Measurements from ENCODE around the gene ITPKB. TPM values are rescaled to one million over a fixed set of nuclear protein-coding genes. Genes with fewer than 3 reads are reported as not detected.
A peak's percentile ranks its signal among the peaks of the same experiment; 100 is the strongest.
"Not testable (repeated sequence)": the region's sequence is repeated elsewhere in the genome, so short reads cannot be mapped to it uniquely, and the experiment has no call there.

The ITPKB gene
- total RNA-seq, 1 donor from 2014 or later, result 24.8 TPM

- intact Hi-C loops (cut with DNase I), result loop anchor here (5.0 kb wide), 2 partner anchors 74 to 104 kb away; no protein-coding TSS in a partner anchor
- no peak for ATAC-seq
Observed at GRCh38 chr1:226736001-226736907, 2.8 kb downstream of the ITPKB start.

DNA sequence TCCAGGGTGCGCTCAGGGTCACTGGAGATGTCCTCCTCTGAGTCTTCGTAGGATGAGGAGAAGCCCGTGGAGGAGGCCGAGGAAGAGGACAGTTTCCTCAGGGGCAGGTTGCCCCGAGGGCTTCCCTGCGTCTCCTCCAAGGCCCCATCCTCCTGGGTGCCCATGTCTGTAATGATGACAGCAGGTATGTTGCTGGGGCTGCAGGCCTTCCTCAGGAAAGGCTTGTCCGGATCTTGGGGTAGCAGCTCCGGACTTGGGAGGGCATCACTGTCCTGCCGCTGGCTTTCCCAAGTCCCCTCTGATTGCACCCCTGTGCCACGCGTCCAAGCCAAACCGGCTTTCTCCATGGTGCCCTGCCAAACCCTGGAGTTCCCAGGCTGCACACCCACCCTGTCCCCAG, 3.5 kb downstream of the ITPKB start:
- intact Hi-C loops (cut with DNase I), result loop anchor here (2.0 to 5.0 kb wide), 3 partner anchors 33 to 103 kb away; no protein-coding TSS in a partner anchor
- ATAC-seq, result no peak

More at GRCh38 chr1:226736001-226736907, 2.8 kb downstream of the ITPKB start:
- peak; percentile 78 for DNase-seq (ENCODE audit: missing footprints)

GRCh38 chr1:226734611-226735153, 4.4 kb downstream of the ITPKB start:
- intact Hi-C loops (cut with DNase I), result loop anchor here (2.0 to 5.0 kb wide), 3 partner anchors 32 to 102 kb away; no protein-coding TSS in a partner anchor
- DNase-seq (ENCODE audit: missing footprints), result no peak
- no peak for ATAC-seq

More for the DNA sequence above, 3.5 kb downstream of the ITPKB start:
- DNase-seq (ENCODE audit: missing footprints), result no peak

GRCh38 chr1:226733876-226734275, 5.2 kb downstream of the ITPKB start:
- DNase-seq (ENCODE audit: missing footprints) (no peak), ATAC-seq (no peak)
- intact Hi-C loops (cut with DNase I), result loop anchor here (2.0 kb wide), 1 partner anchor 31 kb away; no protein-coding TSS in a partner anchor

GRCh38 chr1:226733304-226733703, 5.8 kb downstream of the ITPKB start:
- DNase-seq (ENCODE audit: missing footprints) (no peak), ATAC-seq (no peak)
- intact Hi-C loops (cut with DNase I), result no loop called here

- ATAC-seq, result no peak
- intact Hi-C loops (cut with DNase I), result no loop called here
Observed at GRCh38 chr1:226732856-226733291, 6.2 kb downstream of the ITPKB start.

DNA sequence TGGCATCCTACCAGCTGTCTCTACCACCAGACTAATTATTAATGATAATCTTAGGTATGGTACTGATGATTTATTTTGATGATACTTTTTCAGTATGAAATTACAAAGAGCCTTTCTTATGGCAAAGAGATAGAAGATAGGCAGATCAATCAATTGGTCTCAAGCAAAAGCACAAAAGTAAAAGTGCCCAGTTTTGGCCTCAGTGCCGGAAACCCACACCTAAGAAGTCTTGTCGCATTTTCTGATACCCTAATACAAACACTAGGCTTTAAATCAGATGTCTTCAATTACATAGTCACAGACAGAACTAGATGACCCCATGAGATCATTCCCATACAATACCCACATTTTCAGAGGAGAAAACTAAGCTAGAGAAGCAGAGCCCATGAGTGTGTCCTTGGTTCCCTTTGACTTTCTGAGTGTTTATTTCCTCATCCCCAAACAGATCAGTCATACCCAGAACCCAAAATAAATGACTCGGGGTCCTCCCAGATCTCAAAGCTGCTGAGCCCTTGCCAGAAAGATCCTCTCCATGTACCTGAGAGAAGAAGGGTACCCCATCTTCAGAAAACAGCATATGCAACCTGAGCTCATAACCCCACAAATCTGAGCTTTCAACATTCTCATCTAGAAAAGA, 7.7 kb downstream of the ITPKB start:
- DNase-seq (ENCODE audit: missing footprints) (no peak), ATAC-seq (no peak)
- intact Hi-C loops (cut with DNase I), result no loop called here

More at GRCh38 chr1:226732856-226733291, 6.2 kb downstream of the ITPKB start:
- DNase-seq (ENCODE audit: missing footprints), result no peak

DNA sequence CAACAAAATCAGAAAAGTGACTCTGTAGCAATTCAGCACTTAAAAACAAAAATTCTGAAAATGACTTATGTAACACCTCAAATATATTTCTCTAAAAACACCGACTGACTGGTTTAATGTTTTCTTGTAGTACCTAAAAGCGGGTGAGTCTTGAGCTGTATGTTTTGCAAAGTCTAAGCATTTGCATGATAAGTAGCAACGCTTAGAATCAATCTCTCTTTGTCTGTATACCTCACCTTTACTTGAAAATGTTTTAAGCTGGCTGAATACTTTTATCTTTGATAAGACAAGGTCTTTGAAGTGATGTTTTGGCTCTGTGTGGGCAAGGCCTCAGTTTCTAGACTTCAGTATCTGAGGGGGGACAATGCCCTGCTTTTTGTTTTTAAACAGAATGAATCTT, 8.2 kb downstream of the ITPKB start:
- DNase-seq (ENCODE audit: missing footprints) (no peak), ATAC-seq (no peak)
- intact Hi-C loops (cut with DNase I), result no loop called here

DNA sequence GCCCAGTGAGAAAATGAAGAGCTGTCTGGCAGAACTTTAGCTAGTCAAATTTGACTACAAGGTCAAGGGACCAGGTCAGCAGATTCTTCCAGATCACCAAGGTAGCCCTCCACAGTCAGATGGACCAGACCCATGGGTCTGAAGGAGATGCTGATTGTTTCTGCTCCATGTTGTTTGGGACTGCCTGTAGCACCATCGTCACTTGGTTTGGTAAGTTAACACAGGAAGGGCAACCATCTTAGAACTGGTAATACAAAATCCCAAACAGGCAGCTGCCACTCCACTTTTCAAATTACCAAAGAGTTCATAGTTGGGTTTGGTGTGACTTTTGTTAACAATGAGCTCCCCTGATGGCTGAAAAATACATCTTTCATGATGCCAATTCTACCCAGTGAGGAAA, 9.0 kb downstream of the ITPKB start:
- ATAC-seq, result no peak
- intact Hi-C loops (cut with DNase I), result no loop called here
- DNase-seq (ENCODE audit: missing footprints), result no peak

DNA sequence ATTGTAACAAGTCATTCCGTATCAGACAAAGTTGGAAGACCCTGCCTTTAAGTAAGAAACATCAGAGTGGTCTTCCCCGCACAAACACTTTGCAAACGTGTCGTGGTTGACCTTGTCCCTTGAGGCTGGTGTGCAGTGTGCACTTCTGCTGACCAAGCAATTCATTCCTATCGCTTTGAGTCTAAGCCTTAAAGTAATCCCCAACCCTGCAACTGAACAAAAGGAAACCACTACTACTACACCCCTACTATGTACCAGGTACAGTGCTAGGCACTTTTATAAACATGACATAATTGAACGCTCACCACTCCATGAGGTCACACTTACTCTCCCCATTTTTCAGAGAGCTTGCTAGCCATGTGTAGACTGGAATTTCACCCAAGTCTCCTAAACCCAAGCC, 10.6 kb downstream of the ITPKB start:
- intact Hi-C loops (cut with DNase I), result no loop called here
- DNase-seq (ENCODE audit: missing footprints) (no peak), ATAC-seq (no peak)

GRCh38 chr1:226725897-226726267, 13.2 kb downstream of the ITPKB start:
- DNase-seq (ENCODE audit: missing footprints) (no peak), ATAC-seq (no peak)
- intact Hi-C loops (cut with DNase I), result no loop called here

DNA sequence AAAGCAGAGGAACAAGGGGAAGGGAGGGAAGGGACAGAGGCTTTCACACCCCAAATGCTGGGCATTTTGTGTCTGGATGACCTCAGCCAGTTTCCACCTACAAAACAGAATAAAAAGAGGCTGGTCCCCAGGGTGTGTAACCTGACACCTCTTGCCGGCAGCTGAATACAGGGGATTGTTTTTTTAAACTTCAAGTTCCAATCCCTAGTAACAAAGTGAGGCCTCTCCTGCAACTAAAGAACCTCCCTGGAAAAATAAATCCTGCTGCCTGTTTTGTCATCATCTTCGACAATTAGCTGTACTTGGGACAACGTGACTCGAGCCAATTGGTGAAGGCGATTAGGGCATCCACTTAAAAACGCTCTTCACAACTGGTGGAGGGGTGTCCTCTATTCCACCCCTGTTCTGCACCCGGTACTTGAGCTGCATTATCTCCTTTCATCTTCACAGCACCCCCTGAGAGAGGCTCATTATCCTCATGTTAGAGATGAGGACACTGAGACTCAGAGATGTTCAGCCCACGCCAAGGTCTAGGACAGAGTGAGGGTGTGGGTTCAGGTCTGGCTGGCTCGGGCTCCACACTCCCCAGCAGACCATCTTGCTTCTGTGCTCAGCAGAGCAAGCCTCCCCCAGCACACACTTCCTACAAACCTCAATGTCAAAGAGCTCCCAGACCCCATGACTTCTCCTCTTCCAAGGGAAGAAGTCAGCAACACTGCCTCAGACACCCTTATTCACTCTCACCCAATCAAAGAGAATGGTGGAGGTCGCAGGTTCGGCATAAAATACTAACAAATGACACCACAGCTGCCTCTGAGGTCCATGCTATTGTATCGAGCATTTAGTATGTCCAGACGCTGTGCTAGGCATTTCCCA, 15.2 kb downstream of the ITPKB start:
- DNase-seq (ENCODE audit: missing footprints) (no peak), ATAC-seq (no peak)
- intact Hi-C loops (cut with DNase I), result no loop called here

DNA sequence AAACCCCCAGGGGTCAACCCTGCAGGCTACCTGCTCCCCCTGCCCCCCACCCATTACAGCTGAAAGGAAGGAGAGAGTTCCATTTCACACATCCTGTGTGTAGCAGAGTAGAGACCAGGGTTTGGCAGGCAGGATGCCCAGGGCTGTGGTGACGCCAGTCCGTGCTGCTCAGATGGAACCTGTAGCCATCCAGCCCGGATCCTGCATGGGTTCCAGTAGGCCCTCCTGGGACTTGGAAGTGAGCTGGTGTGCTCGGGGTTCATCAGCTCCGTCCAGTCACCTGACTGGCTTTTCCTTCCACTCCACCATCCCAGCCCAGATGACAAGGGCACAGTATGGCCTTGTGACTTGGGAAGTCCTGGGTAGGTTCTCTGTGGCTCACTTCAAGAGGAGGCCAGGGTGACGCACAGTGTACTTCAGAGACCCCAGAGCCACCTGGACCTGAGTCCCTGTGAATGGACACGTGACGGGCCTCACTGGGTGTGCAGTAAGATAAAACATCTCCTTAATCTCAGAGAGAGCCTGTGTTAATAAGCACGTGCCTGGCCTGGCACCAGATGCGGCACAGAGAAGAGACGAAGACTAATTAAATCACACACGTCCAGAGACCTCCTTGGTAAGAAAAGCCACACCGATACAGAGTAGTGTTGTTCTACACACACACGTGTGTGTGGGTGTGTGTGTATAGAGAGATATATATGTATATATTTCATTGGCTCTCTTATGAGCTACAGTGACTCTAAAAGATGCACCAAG, 16.0 kb downstream of the ITPKB start:
- intact Hi-C loops (cut with DNase I), result no loop called here
- ATAC-seq, result no peak
- DNase-seq (ENCODE audit: missing footprints), result no peak

- no peak for DNase-seq (ENCODE audit: missing footprints)
Observed at GRCh38 chr1:226722240-226722900, 16.7 kb downstream of the ITPKB start.

DNA sequence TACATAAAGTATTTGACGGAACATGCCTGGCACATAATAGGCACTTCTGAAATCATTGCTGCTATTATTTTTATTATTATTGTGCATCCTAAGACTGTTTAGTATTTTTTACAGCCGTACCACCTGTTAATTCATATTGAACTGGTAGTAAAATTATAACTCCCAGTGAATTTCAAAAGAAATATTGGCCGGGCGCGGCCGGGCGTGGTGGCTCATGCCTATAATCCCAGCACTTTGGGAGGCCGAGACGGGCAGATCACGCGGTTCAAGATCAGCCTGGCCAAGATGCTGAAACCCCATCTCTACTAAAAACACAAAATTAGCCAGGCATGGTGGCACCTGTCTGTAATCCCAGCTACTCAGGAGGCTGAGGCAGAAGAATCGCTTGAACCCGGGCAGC, 18.5 kb downstream of the ITPKB start:
- intact Hi-C loops (cut with DNase I); DNase-seq (ENCODE audit: missing footprints); ATAC-seq: not testable (repeated sequence)

More at GRCh38 chr1:226722240-226722900, 16.7 kb downstream of the ITPKB start:
- intact Hi-C loops (cut with DNase I), result no loop called here
- no peak for ATAC-seq

DNA sequence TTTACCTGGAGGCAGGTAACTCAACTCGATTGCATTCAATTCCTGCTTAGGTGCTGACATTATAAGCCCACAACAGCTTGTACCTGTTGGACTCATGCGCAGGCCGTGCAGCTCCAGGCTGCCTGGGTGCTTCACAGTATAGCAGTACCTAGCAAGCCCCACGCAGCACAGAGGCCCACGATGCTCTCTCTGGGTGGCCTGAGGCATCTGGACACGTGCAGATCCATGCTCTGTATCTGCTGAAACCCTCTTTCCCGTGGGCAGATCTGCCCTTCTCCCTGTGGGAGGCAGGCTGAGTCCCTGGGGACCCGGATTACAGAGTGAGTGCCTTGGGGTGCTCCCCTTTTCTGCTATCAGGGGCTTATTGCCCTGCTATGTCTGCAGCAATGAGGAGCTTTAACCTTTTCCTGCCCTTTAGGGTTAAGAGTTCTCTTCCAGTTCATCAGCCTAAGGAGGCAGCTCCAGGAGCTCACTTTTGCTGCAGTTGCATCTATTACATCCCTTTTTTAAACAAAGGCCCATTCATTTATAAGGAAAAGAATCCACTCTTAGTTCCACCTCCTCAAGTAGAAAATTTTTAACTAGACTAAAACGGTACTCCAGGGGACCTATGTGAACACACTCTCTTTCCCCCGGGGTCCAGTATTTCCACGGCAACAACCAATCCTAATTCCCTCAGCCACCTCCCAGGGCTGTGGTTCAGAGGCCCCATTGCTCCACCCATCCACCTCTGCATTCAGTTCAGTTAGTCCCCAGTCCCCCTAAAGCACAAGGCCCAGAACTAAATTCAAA, 19.3 kb downstream of the ITPKB start:
- no peak for ATAC-seq
- intact Hi-C loops (cut with DNase I), result no loop called here
- DNase-seq (ENCODE audit: missing footprints), result no peak
